ENCODE measurements around the gene C1orf50.

The C1orf50 gene

GRCh38 chr1:42741706-42742105, 25.3 kb upstream of the C1orf50 start:
- Histone ChIP-seq H3K4me1 (ENCODE audit: insufficient read depth, low read length) (no peaks in the 10 kb centered on the region), H3K27me3 (ENCODE audit: control insufficient read depth in 1 of 2, insufficient read depth in 2 of 2, low read length in 2 of 2) (no peaks in the 10 kb centered on the region), H3K9ac (ENCODE audit: low read length) (no peak overlapping the region), H3K27ac (ENCODE audit: low read depth, low read length) (no peak overlapping the region), H3K9me3 (ENCODE audit: low read length) (no peaks in the 10 kb centered on the region), H3K36me3 (ENCODE audit: insufficient read depth, low read length) (peaks cover 10% of the 10 kb centered on the region), H3K4me3 (ENCODE audit: low read depth in 1 of 2, low read length in 2 of 2) (no peak overlapping the region)

- H3K9me3 ChIP-seq (ENCODE audit: low read length): no peaks in the 10 kb centered on the region
- no peak overlapping the region for H3K4me3 ChIP-seq (ENCODE audit: low read depth in 1 of 2, low read length in 2 of 2)
- no peaks in the 10 kb centered on the region for H3K27me3 ChIP-seq (ENCODE audit: control insufficient read depth in 1 of 2, insufficient read depth in 2 of 2, low read length in 2 of 2)
- peaks cover 10% of the 10 kb centered on the region for H3K36me3 ChIP-seq (ENCODE audit: insufficient read depth, low read length)
- H3K27ac ChIP-seq (ENCODE audit: low read depth, low read length): no peak overlapping the region
- H3K9ac ChIP-seq (ENCODE audit: low read length): no peak overlapping the region
- H3K4me1 ChIP-seq (ENCODE audit: insufficient read depth, low read length): no peaks in the 10 kb centered on the region
Measured at GRCh38 chr1:42742141-42742540, 24.9 kb upstream of the C1orf50 start.

- H3K36me3 ChIP-seq (ENCODE audit: insufficient read depth, low read length): peaks cover 11% of the 10 kb centered on the region
Measured at GRCh38 chr1:42742617-42743316, 24.3 kb upstream of the C1orf50 start.

GRCh38 chr1:42743317-42744147, 23.5 kb upstream of the C1orf50 start:
- H3K27ac ChIP-seq (ENCODE audit: low read depth, low read length): no peak overlapping the region
- H3K4me1 ChIP-seq (ENCODE audit: insufficient read depth, low read length): no peaks in the 10 kb centered on the region
- H3K36me3 ChIP-seq (ENCODE audit: insufficient read depth, low read length): peaks cover 18% of the 10 kb centered on the region
- no peaks in the 10 kb centered on the region for H3K9me3 ChIP-seq (ENCODE audit: low read length)
- no peak overlapping the region for H3K4me3 ChIP-seq (ENCODE audit: low read depth in 1 of 2, low read length in 2 of 2)
- H3K9ac ChIP-seq (ENCODE audit: low read length): no peak overlapping the region
- H3K27me3 ChIP-seq (ENCODE audit: control insufficient read depth in 1 of 2, insufficient read depth in 2 of 2, low read length in 2 of 2): no peaks in the 10 kb centered on the region

More at GRCh38 chr1:42742617-42743316, 24.3 kb upstream of the C1orf50 start:
- H3K4me3 ChIP-seq (ENCODE audit: low read depth in 1 of 2, low read length in 2 of 2): no peak overlapping the region
- no peak overlapping the region for H3K9ac ChIP-seq (ENCODE audit: low read length)
- H3K9me3 ChIP-seq (ENCODE audit: low read length): no peaks in the 10 kb centered on the region
- H3K27me3 ChIP-seq (ENCODE audit: control insufficient read depth in 1 of 2, insufficient read depth in 2 of 2, low read length in 2 of 2): no peaks in the 10 kb centered on the region
- no peaks in the 10 kb centered on the region for H3K4me1 ChIP-seq (ENCODE audit: insufficient read depth, low read length)
- no peak overlapping the region for H3K27ac ChIP-seq (ENCODE audit: low read depth, low read length)

GRCh38 chr1:42744148-42744413, 23.0 kb upstream of the C1orf50 start:
- H3K4me3 ChIP-seq (ENCODE audit: low read depth in 1 of 2, low read length in 2 of 2): no peak overlapping the region
- H3K27ac ChIP-seq (ENCODE audit: low read depth, low read length): no peak overlapping the region
- no peak overlapping the region for H3K9ac ChIP-seq (ENCODE audit: low read length)
- no peaks in the 10 kb centered on the region for H3K4me1 ChIP-seq (ENCODE audit: insufficient read depth, low read length)
- peaks cover 19% of the 10 kb centered on the region for H3K36me3 ChIP-seq (ENCODE audit: insufficient read depth, low read length)
- H3K9me3 ChIP-seq (ENCODE audit: low read length): no peaks in the 10 kb centered on the region
- no peaks in the 10 kb centered on the region for H3K27me3 ChIP-seq (ENCODE audit: control insufficient read depth in 1 of 2, insufficient read depth in 2 of 2, low read length in 2 of 2)

- Histone ChIP-seq H3K9ac (ENCODE audit: low read length) (no peak overlapping the region), H3K27me3 (ENCODE audit: control insufficient read depth in 1 of 2, insufficient read depth in 2 of 2, low read length in 2 of 2) (no peaks in the 10 kb centered on the region), H3K4me3 (ENCODE audit: low read depth in 1 of 2, low read length in 2 of 2) (no peak overlapping the region), H3K36me3 (ENCODE audit: insufficient read depth, low read length) (peaks cover 25% of the 10 kb centered on the region), H3K27ac (ENCODE audit: low read depth, low read length) (no peak overlapping the region), H3K4me1 (ENCODE audit: insufficient read depth, low read length) (no peaks in the 10 kb centered on the region), H3K9me3 (ENCODE audit: low read length) (no peaks in the 10 kb centered on the region)
Measured at GRCh38 chr1:42745851-42746250, 21.2 kb upstream of the C1orf50 start.

GRCh38 chr1:42746436-42747105, 20.5 kb upstream of the C1orf50 start:
- no peaks in the 10 kb centered on the region for H3K4me1 ChIP-seq (ENCODE audit: insufficient read depth, low read length)
- no peaks in the 10 kb centered on the region for H3K27me3 ChIP-seq (ENCODE audit: control insufficient read depth in 1 of 2, insufficient read depth in 2 of 2, low read length in 2 of 2)
- no peak overlapping the region for H3K4me3 ChIP-seq (ENCODE audit: low read depth in 1 of 2, low read length in 2 of 2)
- H3K9me3 ChIP-seq (ENCODE audit: low read length): no peaks in the 10 kb centered on the region
- H3K36me3 ChIP-seq (ENCODE audit: insufficient read depth, low read length): peaks cover 25% of the 10 kb centered on the region
- no peak overlapping the region for H3K9ac ChIP-seq (ENCODE audit: low read length)
- no peak overlapping the region for H3K27ac ChIP-seq (ENCODE audit: low read depth, low read length)

GRCh38 chr1:42747125-42747524, 19.9 kb upstream of the C1orf50 start:
- no peaks in the 10 kb centered on the region for H3K27me3 ChIP-seq (ENCODE audit: control insufficient read depth in 1 of 2, insufficient read depth in 2 of 2, low read length in 2 of 2)
- H3K27ac ChIP-seq (ENCODE audit: low read depth, low read length): no peak overlapping the region
- no peaks in the 10 kb centered on the region for H3K9me3 ChIP-seq (ENCODE audit: low read length)
- H3K4me1 ChIP-seq (ENCODE audit: insufficient read depth, low read length): no peaks in the 10 kb centered on the region
- H3K4me3 ChIP-seq (ENCODE audit: low read depth in 1 of 2, low read length in 2 of 2): no peak overlapping the region
- peaks cover 30% of the 10 kb centered on the region for H3K36me3 ChIP-seq (ENCODE audit: insufficient read depth, low read length)
- no peak overlapping the region for H3K9ac ChIP-seq (ENCODE audit: low read length)

GRCh38 chr1:42748021-42748420, 19.0 kb upstream of the C1orf50 start:
- H3K27ac ChIP-seq (ENCODE audit: low read depth, low read length): no peak overlapping the region
- H3K9ac ChIP-seq (ENCODE audit: low read length): no peak overlapping the region
- no peak overlapping the region for H3K4me3 ChIP-seq (ENCODE audit: low read depth in 1 of 2, low read length in 2 of 2)
- H3K4me1 ChIP-seq (ENCODE audit: insufficient read depth, low read length): no peaks in the 10 kb centered on the region
- no peaks in the 10 kb centered on the region for H3K27me3 ChIP-seq (ENCODE audit: control insufficient read depth in 1 of 2, insufficient read depth in 2 of 2, low read length in 2 of 2)
- H3K36me3 ChIP-seq (ENCODE audit: insufficient read depth, low read length): peaks cover 39% of the 10 kb centered on the region
- H3K9me3 ChIP-seq (ENCODE audit: low read length): no peaks in the 10 kb centered on the region

- no peak overlapping the region for H3K27ac ChIP-seq (ENCODE audit: low read depth, low read length)
- H3K4me1 ChIP-seq (ENCODE audit: insufficient read depth, low read length): no peaks in the 10 kb centered on the region
- H3K27me3 ChIP-seq (ENCODE audit: control insufficient read depth in 1 of 2, insufficient read depth in 2 of 2, low read length in 2 of 2): no peaks in the 10 kb centered on the region
- H3K9ac ChIP-seq (ENCODE audit: low read length): no peak overlapping the region
- H3K36me3 ChIP-seq (ENCODE audit: insufficient read depth, low read length): peaks cover 46% of the 10 kb centered on the region
- no peak overlapping the region for H3K4me3 ChIP-seq (ENCODE audit: low read depth in 1 of 2, low read length in 2 of 2)
- H3K9me3 ChIP-seq (ENCODE audit: low read length): no peaks in the 10 kb centered on the region
Measured at GRCh38 chr1:42748461-42749410, 18.3 kb upstream of the C1orf50 start.

- Histone ChIP-seq H3K4me3 (ENCODE audit: low read depth in 1 of 2, low read length in 2 of 2) (no peak overlapping the region), H3K27ac (ENCODE audit: low read depth, low read length) (no peak overlapping the region), H3K27me3 (ENCODE audit: control insufficient read depth in 1 of 2, insufficient read depth in 2 of 2, low read length in 2 of 2) (no peaks in the 10 kb centered on the region), H3K4me1 (ENCODE audit: insufficient read depth, low read length) (no peaks in the 10 kb centered on the region), H3K9ac (ENCODE audit: low read length) (no peak overlapping the region), H3K9me3 (ENCODE audit: low read length) (no peaks in the 10 kb centered on the region), H3K36me3 (ENCODE audit: insufficient read depth, low read length) (peaks cover 58% of the 10 kb centered on the region)
Measured at GRCh38 chr1:42750041-42750440, 17.0 kb upstream of the C1orf50 start.

Data from muscle layer of colon (tissue), 2 donors.